ENCODE results near the gene MRC2.
A peak's percentile ranks its signal among the peaks of the same experiment; 100 is the strongest.

The MRC2 gene

DNA sequence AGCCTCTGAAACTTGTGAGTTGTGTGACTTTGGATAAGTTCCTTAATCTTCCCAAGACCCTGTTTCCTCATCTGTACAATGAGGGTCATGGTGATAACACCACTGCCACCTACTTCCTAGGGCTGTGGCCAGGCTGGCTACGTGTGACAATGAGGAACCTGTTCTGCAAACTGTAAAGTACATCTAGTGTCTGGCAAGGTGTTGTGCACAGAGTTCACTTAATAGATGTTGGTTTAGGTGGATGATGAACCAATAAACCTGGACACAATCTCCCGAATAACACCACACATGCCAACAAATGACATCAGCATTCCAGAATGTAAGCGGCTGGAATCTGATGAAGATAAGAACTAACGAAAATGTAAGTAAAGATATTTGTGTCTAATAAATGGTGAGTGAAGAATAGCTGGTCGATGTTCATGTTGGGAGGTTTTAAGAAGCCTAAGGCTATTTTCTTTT lies 98.3 kb downstream of the MRC2 start:
- no peaks in the 10 kb centered on the region for H3K79me2 ChIP-seq (ENCODE audit: low read length)
- no peak for DNase-seq
- H4K20me1 ChIP-seq (ENCODE audit: insufficient read depth, low read length), result no peaks in the 10 kb centered on the region
- H3K36me3 ChIP-seq (replicated peaks; ENCODE audit: insufficient read depth, low read length), result no peaks in the 10 kb centered on the region
- H3K9ac ChIP-seq (ENCODE audit: low read length), result no peak overlapping the region
- H2AFZ ChIP-seq (ENCODE audit: low read length), result no peak overlapping the region
- TF ChIP-seq, protein P1, sequence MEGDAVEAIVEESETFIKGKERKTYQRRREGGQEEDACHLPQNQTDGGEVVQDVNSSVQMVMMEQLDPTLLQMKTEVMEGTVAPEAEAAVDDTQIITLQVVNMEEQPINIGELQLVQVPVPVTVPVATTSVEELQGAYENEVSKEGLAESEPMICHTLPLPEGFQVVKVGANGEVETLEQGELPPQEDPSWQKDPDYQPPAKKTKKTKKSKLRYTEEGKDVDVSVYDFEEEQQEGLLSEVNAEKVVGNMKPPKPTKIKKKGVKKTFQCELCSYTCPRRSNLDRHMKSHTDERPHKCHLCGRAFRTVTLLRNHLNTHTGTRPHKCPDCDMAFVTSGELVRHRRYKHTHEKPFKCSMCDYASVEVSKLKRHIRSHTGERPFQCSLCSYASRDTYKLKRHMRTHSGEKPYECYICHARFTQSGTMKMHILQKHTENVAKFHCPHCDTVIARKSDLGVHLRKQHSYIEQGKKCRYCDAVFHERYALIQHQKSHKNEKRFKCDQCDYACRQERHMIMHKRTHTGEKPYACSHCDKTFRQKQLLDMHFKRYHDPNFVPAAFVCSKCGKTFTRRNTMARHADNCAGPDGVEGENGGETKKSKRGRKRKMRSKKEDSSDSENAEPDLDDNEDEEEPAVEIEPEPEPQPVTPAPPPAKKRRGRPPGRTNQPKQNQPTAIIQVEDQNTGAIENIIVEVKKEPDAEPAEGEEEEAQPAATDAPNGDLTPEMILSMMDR (IDR thresholded peaks at IDR 0.05; ENCODE audit: low read length), result no peak
- TF ChIP-seq EZH2phosphoT487 (IDR thresholded peaks at IDR 0.05; ENCODE audit: low read length) (no peak), EZH2 (optimal IDR thresholded peaks at IDR 0.05; ENCODE audit: low read depth, low read length) (no peak)
- no peak overlapping the region for H3K4me3 ChIP-seq (ENCODE audit: low read length)
- H3K4me1 ChIP-seq (ENCODE audit: low read length), result peaks cover 16% of the 10 kb centered on the region
- H3K4me2 ChIP-seq (ENCODE audit: low read depth, low read length), result no peak overlapping the region
- no peaks in the 10 kb centered on the region for H3K9me3 ChIP-seq (replicated peaks; ENCODE audit: insufficient read depth, low read length)
- H3K9me2 ChIP-seq (replicated peaks; ENCODE audit: insufficient read depth, low read length), result no peaks in the 10 kb centered on the region
- H3F3A ChIP-seq (ENCODE audit: insufficient read depth, low read length), result peaks cover 13% of the 10 kb centered on the region
- H3K27me3 ChIP-seq (replicated peaks; ENCODE audit: insufficient read depth, low read length), result no peaks in the 10 kb centered on the region
- H3K27ac ChIP-seq (ENCODE audit: low read length), result no peak overlapping the region

DNA sequence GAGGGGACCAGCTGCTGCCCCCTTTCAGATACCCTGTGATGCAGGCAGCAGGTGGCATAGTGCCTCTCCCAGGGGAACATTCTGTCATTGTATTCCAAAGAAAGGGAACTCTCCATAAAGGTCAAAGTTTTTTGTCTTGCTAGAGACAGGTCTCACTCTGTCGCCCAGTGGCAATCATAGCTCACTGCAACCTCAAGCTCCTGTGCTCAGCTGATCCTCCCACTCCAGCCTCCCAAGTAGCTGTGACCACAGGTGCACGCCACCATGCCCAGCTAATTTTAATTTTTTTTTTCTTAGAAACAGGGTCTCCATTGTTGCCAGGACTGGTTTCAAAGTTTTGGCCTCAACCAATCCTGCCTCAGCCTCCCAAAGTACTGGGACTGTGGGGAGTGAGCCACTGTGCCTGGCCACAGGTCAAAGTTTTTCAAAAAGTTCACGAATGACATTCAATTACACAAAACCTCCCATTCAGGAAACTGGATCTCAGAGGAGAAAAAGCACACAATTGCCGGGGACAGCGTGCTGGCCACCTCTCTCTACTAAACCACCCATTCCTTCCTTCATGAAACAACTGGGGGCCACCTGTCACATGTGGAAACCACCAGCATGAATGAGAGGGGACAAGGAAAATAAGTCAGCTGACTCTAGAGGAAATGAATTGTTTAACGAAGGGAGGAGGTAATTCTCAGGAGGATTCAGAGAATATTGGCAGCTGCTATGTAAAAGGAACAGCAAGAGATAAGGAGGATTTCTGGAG lies 100.6 kb downstream of the MRC2 start:
- DNase-seq, result no peak
- peaks cover 16% of the 10 kb centered on the region for H3K4me1 ChIP-seq (ENCODE audit: low read length)
- H3K27ac ChIP-seq (ENCODE audit: low read length), result no peak overlapping the region
- no peaks in the 10 kb centered on the region for H3K79me2 ChIP-seq (ENCODE audit: low read length)
- H4K20me1 ChIP-seq (ENCODE audit: insufficient read depth, low read length), result no peaks in the 10 kb centered on the region
- no peak overlapping the region for H3K4me2 ChIP-seq (ENCODE audit: low read depth, low read length)
- H3F3A ChIP-seq (ENCODE audit: insufficient read depth, low read length), result peaks cover 13% of the 10 kb centered on the region
- TF ChIP-seq EZH2phosphoT487 (IDR thresholded peaks at IDR 0.05; ENCODE audit: low read length), result no peak
- TF ChIP-seq, protein P1 (IDR thresholded peaks at IDR 0.05; ENCODE audit: low read length), result 0 out of 2 replicates have a peak, but pooled peaks have one; percentile 3
- no peak for TF ChIP-seq EZH2 (optimal IDR thresholded peaks at IDR 0.05; ENCODE audit: low read depth, low read length)
- no peak overlapping the region for H3K9ac ChIP-seq (ENCODE audit: low read length)
- H3K4me3 ChIP-seq (ENCODE audit: low read length), result no peak overlapping the region
- no peaks in the 10 kb centered on the region for H3K9me2 ChIP-seq (replicated peaks; ENCODE audit: insufficient read depth, low read length)
- no peaks in the 10 kb centered on the region for H3K9me3 ChIP-seq (replicated peaks; ENCODE audit: insufficient read depth, low read length)
- no peaks in the 10 kb centered on the region for H3K27me3 ChIP-seq (replicated peaks; ENCODE audit: insufficient read depth, low read length)
- H2AFZ ChIP-seq (ENCODE audit: low read length), result no peak overlapping the region
- H3K36me3 ChIP-seq (replicated peaks; ENCODE audit: insufficient read depth, low read length), result no peaks in the 10 kb centered on the region

DNA sequence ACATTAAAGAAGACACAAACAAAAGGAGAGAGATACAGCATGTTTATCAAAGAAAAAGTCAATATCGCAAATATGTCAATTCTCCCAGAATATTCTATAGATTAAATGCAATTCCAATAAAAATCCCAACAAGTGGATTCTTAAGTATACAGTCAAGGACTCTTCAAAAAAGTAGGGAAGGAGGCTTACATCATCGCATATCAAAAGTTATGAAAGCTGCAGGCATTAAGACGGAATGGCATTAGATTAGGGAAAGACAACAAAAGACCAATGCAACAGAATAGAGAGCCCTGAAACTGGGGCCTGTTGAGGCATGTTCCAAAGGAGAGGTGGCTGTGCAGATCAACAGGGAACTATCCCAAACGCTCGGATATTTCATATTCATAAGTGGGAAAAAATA lies 104.7 kb downstream of the MRC2 start:
- H3K27me3 ChIP-seq (replicated peaks; ENCODE audit: insufficient read depth, low read length), result no peaks in the 10 kb centered on the region
- no peaks in the 10 kb centered on the region for H3F3A ChIP-seq (ENCODE audit: insufficient read depth, low read length)
- H3K9me3 ChIP-seq (replicated peaks; ENCODE audit: insufficient read depth, low read length), result no peaks in the 10 kb centered on the region
- H3K4me2 ChIP-seq (ENCODE audit: low read depth, low read length), result no peak overlapping the region
- H3K4me3 ChIP-seq (ENCODE audit: low read length), result no peak overlapping the region
- H3K27ac ChIP-seq (ENCODE audit: low read length), result no peak overlapping the region
- H4K20me1 ChIP-seq (ENCODE audit: insufficient read depth, low read length), result no peaks in the 10 kb centered on the region
- no peaks in the 10 kb centered on the region for H3K9me2 ChIP-seq (replicated peaks; ENCODE audit: insufficient read depth, low read length)
- H3K79me2 ChIP-seq (ENCODE audit: low read length), result no peaks in the 10 kb centered on the region
- TF ChIP-seq, protein P1 (IDR thresholded peaks at IDR 0.05; ENCODE audit: low read length), result no peak
- TF ChIP-seq EZH2 (optimal IDR thresholded peaks at IDR 0.05; ENCODE audit: low read depth, low read length), result no peak
- TF ChIP-seq EZH2phosphoT487 (IDR thresholded peaks at IDR 0.05; ENCODE audit: low read length), result no peak
- H3K4me1 ChIP-seq (ENCODE audit: low read length), result no peaks in the 10 kb centered on the region
- no peak for DNase-seq
- no peak overlapping the region for H3K9ac ChIP-seq (ENCODE audit: low read length)
- H3K36me3 ChIP-seq (replicated peaks; ENCODE audit: insufficient read depth, low read length), result no peaks in the 10 kb centered on the region
- H2AFZ ChIP-seq (ENCODE audit: low read length), result no peak overlapping the region

Measured in MM.1S (cell line).